ENCODE data around the gene LRRC46. TPM values are rescaled to one million over a fixed set of nuclear protein-coding genes. Genes with fewer than 3 reads are reported as not detected.

The LRRC46 gene
- total RNA-seq, 1 experiment from 2014 or later, result 0.31 TPM

- no peak overlapping the region for H2BK12ac ChIP-seq (ENCODE audit: insufficient read length, low read depth, low read length)
- no peak overlapping the region for H3K9ac ChIP-seq (ENCODE audit: extremely low read depth, insufficient read length, low read length)
- Mint-ChIP-seq H3K4me3 (no peak overlapping the region), H3K9me3 (no peaks in the 10 kb centered on the region), H3K27me3 (ENCODE audit: low read depth) (peaks cover 56% of the 10 kb centered on the region), H3K4me1 (peaks cover 38 to 50% of the 10 kb centered on the region in 2 experiments), H3K36me3 (ENCODE audit: insufficient read depth in 1 of 3, low read depth in 3 of 3) (no peaks in the 10 kb centered on the region), H3K27ac (no peak overlapping the region)
- H2AFZ ChIP-seq (ENCODE audit: low read length), result no peak overlapping the region
- no peak overlapping the region for H3K14ac ChIP-seq (ENCODE audit: insufficient read depth, low read length)
- no peak overlapping the region for H2BK20ac ChIP-seq (ENCODE audit: low read depth, low read length, poor library complexity, severe bottlenecking)
- H2BK5ac ChIP-seq (ENCODE audit: insufficient read length, low read length), result no peak overlapping the region
- H2BK15ac ChIP-seq (ENCODE audit: low read depth, low read length), result no peak overlapping the region
- WGBS (ENCODE audit: extremely low coverage, insufficient read length, low lambda C conversion rate), result no CpG with 5 or more reads among the region's 9 CpGs
- H3K79me2 ChIP-seq (ENCODE audit: insufficient read depth, low read length), result no peaks in the 10 kb centered on the region
- no peak overlapping the region for H3K4ac ChIP-seq (ENCODE audit: low read depth, low read length)
- no peak overlapping the region for H2BK120ac ChIP-seq (ENCODE audit: low read depth, low read length, poor library complexity, severe bottlenecking)
- H2AK5ac ChIP-seq (ENCODE audit: insufficient read length, low read length), result no peak overlapping the region
- H3K9me3 ChIP-seq (ENCODE audit: control insufficient read depth, low read depth, low read length), result no peaks in the 10 kb centered on the region
- H3K4me2 ChIP-seq (ENCODE audit: insufficient read depth, insufficient read length, low read length), result no peak overlapping the region
- no peak overlapping the region for H4K8ac ChIP-seq (replicated peaks; ENCODE audit: insufficient read length, low read depth, low read length)
- H3K23me2 ChIP-seq (ENCODE audit: insufficient read length, low read depth, low read length, poor library complexity, severe bottlenecking), result peaks cover 4% of the 10 kb centered on the region
- no peak overlapping the region for H3K27ac ChIP-seq (ENCODE audit: insufficient read length, low read depth, low read length)
- no peak for TF ChIP-seq CTCF (conservative IDR thresholded peaks at IDR 0.05)
- no peak overlapping the region for H3T11ph ChIP-seq (ENCODE audit: low read length)
- no peak overlapping the region for H3K56ac ChIP-seq (ENCODE audit: insufficient read length, low read depth, low read length)
- H4K91ac ChIP-seq (ENCODE audit: insufficient read length, low read depth, low read length), result no peak overlapping the region
- no peak overlapping the region for H3K23ac ChIP-seq (ENCODE audit: insufficient read length, low read depth, low read length)
- DNase-seq, result no peak
- peaks cover 7% of the 10 kb centered on the region; the same call in 1 of the 2 replicates for H3K4me1 ChIP-seq (ENCODE audit: insufficient read depth, low read length)
- no peaks in the 10 kb centered on the region for H3K79me1 ChIP-seq (ENCODE audit: insufficient read depth, low read depth, low read length, poor library complexity, severe bottlenecking)
- no peaks in the 10 kb centered on the region; the same call in 1 of the 2 replicates for H3K27me3 ChIP-seq (ENCODE audit: insufficient read depth, low read length)
- no peak overlapping the region for H4K5ac ChIP-seq (ENCODE audit: insufficient read length, low read depth, low read length)
- no peak overlapping the region for H3K18ac ChIP-seq (ENCODE audit: insufficient read length, low read depth, low read length)
- no peaks in the 10 kb centered on the region for H4K20me1 ChIP-seq (ENCODE audit: control insufficient read depth, insufficient read depth, insufficient read length)
Measured at GRCh38 chr17:47877368-47878034, 46.0 kb downstream of the LRRC46 start.

Data from H9 (cell line).